SK-MEL-5 (cell line): ENCODE measurements around the gene AP2S1. TPM values are rescaled to one million over a fixed set of nuclear protein-coding genes. Genes with fewer than 3 reads are reported as not detected.

Experiments used
- DNase-seq: peaks from one replicate; pipeline ENCODE4 v3.0.0-alpha.2; 2016; ENCODE audit warnings: low read depth, low spot score
- in situ Hi-C: cut with HindIII; loops from 2 replicates; pipeline ENCODE4 v1.10.0; 2016; ENCODE audit warnings: low sequenced_read_pairs, high pct_unique_total_duplicates, low pct_unique_long_range_greater_than_20kb
- small RNA-seq, 2 experiments: library from RNA; depleted of rRNA; stranded (forward); fragments of <200 nt; gene quantifications; one replicate each; pipeline ENCODE3, GENCODE V24; 2014
- total RNA-seq: library from RNA; depleted of rRNA; stranded (reverse); fragments of >200 nt; shearing (Covaris generic); gene quantifications from 2 replicates; pipeline ENCODE4 v1.2.3, GENCODE V29; 2014; rRNA removed

AP2S1 gene
- total RNA-seq, 1 experiment from 2014 or later, result 182 TPM

DNA sequence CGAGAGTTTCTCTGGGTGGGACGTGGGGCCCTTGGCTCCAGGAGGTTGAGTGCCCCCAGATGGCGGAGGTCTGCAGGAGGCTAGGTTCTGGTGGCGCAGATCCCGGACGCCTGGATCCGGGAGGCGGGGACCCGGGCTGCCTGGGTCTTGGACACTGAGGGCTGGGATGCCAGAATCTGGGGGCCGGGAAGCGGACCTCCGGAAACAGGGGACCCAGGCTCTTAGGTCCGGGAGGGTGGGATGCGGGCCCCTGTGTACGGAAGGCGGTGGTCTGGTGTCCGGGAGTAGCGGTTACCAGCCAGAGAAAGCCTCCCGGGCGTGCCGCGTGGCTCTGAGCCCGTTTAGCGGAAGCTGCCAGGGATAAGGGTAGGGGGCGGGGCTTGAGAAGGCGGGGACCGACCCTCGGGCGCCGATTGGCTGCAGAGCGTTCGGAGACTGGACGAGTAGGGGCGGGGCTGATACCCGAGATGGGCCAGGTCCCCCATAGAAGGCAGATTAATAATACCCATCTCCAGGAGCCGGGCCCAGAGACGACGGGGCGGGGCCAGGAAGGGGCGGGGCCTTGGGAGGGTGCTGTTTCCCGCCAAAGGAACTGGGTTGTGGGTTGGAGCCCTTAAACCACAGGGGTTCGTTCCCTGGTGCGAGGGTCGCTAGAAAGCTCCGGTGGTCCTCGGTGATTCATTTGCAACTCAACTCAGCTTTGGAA is 62.2 kb downstream of the AP2S1 start, which contains the start of gene SLC1A5:
Gene SLC1A5 (minus strand): TSS at position 333 of the 706 bp plus-strand sequence. CDS start 629 bp downstream, outside the sequence.
- in situ Hi-C loops, result no loop called here

More for the DNA sequence above, 62.2 kb downstream of the AP2S1 start, which contains the start of gene SLC1A5:
- peak; percentile 96 for DNase-seq

Small RNAs within 50 kb of the gene (small RNA-seq; reads per million reads assigned to genes)
- gene AC008622.3 (0 reads per million in 2 experiments), gene HNRNPMP2 (0 reads per million in 2 experiments)

Other genes starting within 250 kb of the AP2S1 start
- gene CALM3, start 249.5 kb downstream of the AP2S1 start, total RNA-seq, result 106 and 117 TPM in 2 replicates
- gene PTGIR, start 225.8 kb downstream of the AP2S1 start, total RNA-seq, result not detected in 2 replicates
- gene GNG8, start 214.6 kb downstream of the AP2S1 start, total RNA-seq, result not detected in 2 replicates
- 3.4 and 3.8 TPM in 2 replicates for gene DACT3, start 189.7 kb downstream of the AP2S1 start, total RNA-seq
- 3.2 and 4.6 TPM in 2 replicates for gene PRKD2, start 133.7 kb downstream of the AP2S1 start, total RNA-seq
- 10.3 and 11.3 TPM in 2 replicates for gene FKRP, start 104.8 kb downstream of the AP2S1 start, total RNA-seq
- 52.7 and 61.9 TPM in 2 replicates for gene STRN4, start 104.4 kb downstream of the AP2S1 start, total RNA-seq
- 90.2 and 105 TPM in 2 replicates for gene SLC1A5, start 62.3 kb downstream of the AP2S1 start, total RNA-seq
- gene ARHGAP35, start 10.2 kb upstream of the AP2S1 start, total RNA-seq, result 14.2 and 16.8 TPM in 2 replicates
- gene NPAS1, start 169.0 kb upstream of the AP2S1 start, total RNA-seq, result 1.4 and 2.0 TPM in 2 replicates
- gene TMEM160, start 197.8 kb upstream of the AP2S1 start, total RNA-seq, result 22.6 and 24.8 TPM in 2 replicates